ENCODE measurements around the gene PLCH2.

The PLCH2 gene

DNA sequence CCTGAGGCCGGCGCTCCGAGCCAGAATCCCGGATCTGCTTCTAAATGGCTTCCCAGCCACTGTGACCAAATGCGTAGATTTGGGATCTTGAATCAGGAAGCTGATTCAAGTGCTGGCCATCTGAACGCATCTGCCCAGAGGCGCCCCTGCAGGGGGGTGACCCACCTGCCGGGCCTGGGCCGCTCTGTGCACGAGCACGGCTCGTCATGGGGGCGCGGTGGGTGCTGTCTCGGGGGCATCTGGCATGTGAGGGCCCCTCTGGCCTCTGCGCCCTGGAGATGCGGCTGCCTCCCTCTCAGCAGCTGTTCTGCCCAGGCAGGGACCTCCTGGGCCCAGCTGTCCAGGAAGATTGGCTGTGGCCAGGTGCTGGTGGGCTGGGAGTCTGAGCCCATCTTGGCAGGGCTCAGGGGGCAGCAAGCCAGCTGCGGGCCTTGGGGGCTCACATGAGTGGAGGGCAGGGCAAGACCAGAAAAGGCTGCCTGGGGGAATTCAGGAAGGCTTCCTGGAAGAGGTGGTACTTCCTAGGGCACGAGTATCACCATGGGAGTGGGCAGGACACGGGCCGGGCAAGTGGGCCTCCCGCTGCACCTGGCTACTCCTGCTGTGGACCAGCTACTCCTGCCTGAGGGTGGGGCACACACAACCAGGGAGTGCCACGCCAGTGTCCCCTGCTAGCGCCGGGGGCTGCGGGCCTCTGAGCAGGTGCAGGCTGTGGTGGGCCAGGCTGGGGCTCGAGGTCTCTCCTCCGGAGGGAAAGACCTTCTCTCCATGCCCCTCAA is 25.1 kb downstream of the PLCH2 start:
- no peak for DNase-seq

DNA sequence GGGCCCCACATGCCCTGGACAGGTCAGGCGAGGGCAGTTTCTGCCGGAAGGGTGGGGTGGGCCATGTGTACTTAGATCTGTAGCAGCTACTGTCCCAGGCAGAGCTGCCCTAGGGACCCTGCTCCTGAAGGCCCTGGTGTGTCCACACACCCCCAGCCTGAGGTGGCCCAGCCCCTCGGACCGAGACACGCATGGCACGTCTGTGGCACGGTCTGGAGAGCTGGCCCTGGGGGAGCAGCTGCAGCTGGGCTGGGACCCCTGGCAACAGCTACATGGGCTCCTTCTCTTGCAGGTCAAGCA is 25.7 kb downstream of the PLCH2 start:
- DNase-seq: no peak

DNA sequence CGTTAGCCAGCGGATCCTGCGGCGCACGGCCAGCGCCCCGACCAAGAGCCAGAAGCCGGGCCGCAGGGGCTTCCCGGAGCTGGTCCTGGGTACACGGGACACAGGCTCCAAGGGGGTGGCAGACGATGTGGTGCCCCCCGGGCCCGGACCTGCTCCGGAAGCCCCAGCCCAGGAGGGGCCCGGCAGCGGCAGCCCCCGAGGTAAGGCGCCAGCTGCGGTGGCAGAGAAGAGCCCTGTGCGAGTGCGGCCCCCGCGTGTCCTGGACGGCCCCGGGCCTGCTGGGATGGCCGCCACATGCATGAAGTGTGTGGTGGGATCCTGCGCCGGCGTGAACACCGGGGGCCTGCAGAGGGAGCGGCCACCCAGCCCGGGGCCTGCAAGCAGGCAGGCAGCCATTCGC is 26.1 kb downstream of the PLCH2 start:
- DNase-seq: no peak

DNA sequence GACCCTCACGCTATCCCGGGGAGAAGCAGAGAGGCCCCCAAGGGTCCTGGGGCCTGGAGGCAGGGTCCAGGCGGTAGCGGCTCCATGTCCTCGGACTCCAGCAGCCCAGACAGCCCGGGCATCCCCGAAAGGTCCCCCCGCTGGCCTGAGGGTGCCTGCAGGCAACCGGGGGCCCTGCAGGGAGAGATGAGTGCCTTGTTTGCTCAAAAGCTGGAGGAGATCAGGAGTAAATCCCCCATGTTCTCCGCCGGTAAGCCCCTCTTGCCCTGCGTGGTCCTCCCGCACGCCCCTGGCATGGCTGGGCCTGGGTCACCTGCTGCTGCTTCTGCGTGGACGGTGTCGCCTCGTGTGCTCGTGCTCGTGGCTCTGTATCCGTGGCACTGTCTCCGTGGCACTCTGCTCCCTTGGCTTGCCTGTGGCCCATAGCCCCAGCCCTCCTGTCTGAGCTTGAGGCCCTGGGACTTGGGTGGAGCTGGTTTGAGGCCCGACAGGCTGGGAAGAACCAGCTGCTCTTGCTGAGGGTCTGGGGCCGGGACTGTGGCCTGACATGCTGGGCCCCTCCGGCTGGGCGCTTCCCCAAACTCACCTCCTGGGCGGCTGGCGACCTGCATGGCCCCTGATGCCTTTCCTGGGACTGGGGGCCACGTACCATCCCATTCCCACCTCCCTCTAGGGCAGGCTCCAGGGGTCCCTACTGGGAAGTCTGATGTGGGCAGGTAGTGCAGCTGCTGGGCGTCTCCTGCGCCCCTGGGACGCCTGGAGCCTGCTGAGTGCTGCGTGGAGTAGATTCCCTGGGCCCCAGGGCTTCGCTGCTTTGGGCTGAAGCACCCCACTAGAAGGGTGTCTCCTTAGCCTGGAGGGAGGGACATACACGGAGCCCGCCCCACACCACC is 26.8 kb downstream of the PLCH2 start:
- DNase-seq: no peak

DNA sequence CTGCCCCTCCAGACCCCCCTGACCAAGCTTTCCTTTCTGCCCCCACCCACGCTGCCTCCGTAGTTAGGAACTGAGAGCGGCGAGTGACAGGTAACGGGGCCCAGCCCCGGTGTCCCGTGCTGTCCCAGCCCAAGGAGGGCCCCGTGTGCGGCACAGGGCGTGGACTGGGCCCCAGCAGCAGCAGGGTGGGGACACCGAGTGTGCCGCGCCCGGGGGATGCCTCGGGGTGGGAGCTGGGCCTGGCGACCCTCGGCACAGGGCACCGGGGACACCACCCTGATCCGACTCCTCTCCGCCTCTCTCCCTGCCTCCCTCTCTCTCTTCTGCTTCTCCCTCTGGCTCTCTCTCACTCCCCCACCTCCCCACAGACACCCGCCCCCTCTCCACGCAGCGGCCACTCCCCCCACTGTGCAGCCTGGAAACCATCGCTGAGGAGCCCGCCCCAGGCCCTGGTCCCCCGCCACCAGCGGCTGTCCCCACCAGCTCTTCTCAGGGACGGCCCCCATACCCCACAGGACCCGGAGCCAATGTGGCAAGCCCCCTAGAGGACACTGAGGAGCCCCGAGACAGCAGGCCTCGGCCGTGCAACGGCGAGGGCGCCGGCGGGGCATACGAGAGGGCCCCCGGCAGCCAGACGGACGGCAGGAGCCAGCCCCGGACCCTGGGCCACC is 27.6 kb downstream of the PLCH2 start:
- DNase-seq: no peak

DNA sequence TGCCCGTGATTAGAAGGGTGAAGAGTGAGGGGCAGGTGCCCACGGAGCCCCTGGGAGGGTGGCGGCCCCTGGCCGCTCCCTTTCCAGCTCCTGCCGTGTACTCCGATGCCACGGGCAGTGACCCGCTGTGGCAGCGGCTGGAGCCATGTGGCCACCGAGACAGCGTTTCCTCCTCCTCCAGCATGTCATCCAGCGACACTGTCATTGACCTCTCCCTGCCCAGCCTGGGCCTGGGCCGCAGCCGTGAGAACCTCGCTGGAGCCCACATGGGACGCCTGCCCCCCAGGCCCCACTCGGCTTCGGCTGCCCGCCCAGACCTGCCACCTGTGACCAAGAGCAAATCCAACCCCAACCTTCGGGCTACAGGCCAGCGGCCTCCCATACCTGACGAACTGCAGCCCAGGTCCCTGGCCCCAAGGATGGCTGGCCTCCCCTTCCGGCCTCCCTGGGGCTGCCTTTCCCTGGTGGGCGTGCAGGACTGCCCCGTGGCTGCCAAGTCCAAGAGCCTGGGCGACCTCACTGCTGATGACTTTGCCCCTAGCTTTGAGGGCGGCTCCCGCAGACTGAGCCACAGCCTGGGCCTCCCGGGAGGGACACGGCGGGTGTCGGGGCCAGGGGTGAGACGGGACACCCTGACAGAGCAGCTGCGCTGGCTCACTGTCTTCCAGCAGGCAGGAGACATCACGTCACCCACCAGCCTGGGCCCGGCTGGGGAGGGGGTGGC is 28.3 kb downstream of the PLCH2 start:
- DNase-seq: no peak

DNA sequence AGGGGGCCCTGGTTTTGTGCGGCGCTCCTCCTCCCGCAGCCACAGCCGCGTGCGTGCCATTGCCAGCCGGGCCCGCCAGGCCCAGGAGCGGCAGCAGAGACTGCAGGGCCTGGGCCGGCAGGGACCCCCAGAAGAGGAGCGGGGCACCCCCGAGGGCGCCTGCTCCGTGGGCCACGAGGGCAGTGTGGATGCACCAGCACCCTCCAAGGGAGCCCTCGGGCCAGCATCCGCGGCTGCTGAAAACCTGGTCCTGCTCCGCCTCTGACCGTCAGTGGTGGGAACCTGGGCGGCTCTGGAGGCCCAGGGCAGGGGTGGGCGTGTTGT is 28.8 kb downstream of the PLCH2 start:
- DNase-seq: no peak

DNA sequence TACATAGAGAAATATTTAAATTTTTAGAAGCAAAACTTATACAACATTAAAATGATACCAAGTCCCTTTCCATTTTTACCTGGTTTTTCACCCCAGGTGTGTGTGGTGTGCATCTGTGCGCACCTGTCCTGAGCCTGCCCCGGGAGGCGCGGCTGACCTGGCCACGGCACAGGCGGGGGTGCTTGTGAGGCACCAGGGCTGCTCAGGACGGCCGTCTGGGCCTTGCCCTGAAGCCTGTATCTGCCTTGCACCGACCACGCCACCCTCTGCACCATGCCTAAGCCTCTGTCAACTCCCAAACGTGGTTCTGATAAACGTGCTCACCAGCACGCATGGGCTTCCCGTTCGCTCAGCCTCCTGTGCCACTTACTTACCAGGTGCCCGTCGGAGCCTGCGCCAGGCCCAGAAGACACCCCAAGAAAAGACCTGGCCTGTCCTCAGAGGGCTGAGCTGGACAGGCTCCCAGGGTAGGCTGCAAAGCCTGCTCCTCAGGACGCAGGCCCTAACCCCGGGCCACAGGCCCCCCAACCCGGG is 29.4 kb downstream of the PLCH2 start:
- DNase-seq: no peak

DNA sequence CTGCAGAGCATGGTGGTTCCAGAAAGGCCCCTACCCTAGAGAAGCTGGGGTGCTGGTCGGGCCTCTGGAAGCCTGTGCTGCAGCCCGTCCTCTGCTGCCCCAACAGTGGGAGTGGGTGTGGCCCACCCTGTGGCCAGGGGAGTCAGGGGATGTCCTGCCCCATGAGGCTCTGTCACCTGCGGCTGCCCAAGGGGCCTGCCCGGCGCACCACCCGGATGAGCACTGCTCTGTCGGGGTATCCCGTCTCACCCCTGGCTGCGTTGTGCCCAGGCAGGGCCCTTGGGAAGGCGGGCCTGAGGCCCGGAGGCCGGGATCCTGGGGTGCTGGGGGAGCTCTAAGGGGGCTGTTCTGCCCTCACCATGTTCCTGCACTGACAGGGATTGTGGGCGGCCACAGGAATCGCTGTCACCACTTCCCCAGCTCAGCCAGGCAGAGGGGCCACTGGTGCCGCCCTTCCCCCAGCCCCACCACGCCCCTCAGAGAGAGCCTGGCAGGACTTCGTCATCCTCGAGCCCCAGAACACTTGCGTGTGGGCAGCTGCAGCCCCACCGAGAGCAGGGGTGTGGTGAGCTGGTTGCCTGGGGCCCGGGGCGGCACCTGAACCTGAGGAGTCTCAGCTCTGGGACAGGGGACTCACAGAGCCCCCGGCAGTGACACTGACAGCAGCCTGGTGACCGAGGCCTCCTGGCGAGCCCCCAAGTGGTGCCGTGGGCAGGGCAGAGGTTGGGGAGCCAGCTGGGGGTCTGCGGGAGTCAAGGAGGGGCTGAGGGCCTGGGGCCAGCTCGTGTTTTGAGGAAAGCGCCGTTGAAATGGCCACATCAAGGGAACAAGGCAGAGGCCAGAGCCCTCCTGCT is 30.1 kb downstream of the PLCH2 start:
- DNase-seq: no peak

DNA sequence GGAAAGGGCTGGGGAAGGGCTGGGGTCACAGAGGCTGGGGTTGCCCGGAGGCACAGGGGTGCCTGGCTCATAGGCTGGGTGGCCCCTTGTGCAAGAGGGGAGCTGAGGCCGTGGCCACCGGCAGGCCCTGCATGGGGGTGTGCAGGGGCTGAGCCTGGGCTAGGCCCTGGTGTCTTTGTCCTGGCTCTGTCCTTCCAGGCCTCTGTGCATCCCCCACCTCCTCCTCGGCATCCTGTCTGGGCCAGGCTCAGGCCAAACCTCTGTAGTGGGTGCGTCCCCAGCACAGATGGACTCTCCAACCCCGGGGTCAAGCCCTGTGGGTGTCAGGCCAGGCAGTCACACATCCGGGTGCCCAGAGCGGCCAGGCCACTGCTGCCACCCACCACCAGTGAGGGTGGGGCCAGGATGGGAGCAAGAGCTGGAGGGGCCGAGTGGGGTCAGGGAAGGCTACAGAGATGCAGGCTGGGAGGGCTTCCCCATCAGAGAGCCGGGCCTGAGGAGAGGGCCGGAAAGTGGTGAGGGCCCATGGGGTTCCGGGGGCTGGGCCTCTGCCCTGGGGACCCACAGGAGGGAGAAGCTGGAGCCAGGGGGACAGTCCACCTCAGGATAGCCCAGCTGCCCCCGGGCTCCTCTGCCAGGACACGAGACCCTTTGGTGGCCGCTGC is 30.9 kb downstream of the PLCH2 start:
- DNase-seq: no peak

DNA sequence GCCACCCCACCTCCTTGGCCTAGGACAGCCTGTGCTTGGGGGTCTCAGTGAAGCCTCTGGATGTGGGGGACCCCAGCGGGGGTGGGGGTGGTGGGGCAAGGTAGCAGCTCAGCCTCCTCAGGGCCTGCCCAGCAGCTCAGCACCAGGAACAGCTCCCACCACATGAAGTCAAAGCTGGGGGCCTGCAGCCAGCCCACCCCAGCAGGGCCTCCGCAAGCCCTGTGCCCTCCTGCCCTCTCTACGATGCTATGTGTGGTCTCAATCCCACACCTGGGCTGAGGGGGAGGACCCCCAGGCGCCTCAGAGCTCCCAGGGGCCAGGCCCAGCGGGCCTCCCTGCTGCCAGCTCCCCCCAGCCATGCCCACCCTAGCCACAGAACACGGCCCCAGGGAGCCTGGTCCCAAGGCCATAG is 31.7 kb downstream of the PLCH2 start:
- no peak for DNase-seq

DNA sequence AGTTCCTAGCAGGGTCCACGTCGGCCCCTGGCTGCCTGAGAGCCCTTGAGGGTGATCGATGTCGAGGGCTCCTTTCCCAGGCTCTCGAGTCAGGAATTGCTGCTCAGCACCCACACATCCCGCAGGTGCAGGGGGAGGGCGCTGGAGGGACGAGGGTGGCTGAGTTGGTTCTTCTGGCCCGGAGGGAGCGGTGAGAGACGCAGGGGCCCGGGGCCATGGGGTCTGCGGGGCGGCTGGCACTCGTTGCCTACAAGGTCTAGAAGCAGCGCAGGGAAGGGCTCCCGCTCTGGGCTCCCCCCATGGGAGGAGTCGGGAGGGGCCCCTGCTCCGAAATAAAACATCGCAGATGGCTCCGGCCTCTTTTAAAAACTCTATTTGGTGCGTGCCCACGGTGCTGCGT is 32.1 kb downstream of the PLCH2 start:
- no peak for DNase-seq

DNA sequence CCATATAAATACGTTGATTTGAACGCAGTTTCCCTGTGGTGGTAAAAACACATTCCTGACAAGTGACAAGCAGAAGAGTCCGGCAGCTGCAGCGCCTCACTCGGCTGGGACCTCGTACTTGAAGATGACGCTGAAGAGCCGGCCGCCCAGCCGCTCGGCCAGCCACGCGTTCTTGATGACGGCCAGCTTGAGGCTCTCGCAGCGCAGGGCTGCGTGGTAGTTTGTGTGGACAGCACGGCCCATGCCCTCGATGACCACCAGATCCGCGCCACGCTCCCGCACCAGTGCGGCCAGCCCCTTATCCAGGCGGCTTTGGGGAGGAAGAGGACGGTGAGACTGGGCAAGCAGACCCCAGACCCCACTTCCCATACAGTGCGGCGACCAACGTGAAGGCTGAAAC is 32.7 kb downstream of the PLCH2 start:
- no peak for DNase-seq

DNA sequence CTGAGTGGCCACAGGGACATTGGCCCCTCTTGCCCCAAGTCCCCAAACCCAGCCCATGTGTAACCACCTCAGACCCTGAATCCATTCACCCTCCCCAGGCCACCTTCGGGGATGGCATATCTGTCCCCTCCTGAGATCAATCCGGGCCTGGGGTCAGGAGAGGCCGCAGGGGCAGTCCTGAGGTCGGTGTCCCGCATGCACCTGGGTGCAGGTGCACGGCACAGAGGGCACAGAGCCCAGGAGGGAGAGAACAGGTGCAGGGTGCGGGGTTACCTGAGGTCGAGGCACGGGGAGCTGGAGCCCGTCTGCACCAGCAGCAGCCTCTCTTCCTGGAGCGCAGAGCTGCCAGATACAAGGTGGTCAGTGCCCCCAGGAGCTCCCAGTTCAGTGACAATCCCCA is 33.5 kb downstream of the PLCH2 start:
- DNase-seq: no peak

DNA sequence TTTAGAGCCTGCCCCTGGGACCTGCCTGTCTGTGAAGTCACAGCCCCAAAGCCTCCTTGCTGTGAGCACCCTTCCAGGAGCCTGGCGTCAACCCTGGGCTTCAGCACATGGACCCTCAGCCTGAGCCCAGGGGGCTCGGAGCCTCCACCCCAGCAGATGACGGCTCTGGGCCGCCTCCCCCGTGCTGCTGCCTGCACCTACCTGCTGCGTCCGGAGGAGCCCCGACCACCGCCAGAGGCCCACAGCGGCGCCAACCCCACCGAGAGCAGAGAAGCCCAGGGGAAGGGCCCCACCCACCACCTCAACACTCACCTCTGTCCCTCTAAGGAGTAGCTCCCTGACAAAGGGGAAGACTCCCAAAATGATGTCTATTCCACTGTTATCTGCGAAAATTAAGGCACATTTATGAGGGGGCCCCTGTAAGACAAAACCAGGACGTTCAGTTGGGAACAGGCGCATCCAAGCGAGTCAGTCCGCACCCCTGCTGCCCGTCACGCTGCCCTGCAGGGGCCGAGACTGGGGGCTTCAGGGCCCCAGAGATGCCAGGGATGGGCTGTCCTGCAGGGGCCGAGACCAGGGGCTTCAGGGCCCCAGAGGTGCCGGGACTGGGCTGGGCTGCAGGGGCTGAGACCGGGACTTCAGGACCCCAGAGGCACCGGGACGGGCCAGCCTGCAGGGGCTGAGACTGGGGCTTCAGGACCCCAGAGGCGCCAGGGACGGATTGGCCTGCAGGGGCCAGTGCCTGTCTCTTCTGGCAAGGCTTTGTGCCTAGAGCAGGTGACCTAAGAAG is 34.5 kb downstream of the PLCH2 start:
- no peak for DNase-seq

DNA sequence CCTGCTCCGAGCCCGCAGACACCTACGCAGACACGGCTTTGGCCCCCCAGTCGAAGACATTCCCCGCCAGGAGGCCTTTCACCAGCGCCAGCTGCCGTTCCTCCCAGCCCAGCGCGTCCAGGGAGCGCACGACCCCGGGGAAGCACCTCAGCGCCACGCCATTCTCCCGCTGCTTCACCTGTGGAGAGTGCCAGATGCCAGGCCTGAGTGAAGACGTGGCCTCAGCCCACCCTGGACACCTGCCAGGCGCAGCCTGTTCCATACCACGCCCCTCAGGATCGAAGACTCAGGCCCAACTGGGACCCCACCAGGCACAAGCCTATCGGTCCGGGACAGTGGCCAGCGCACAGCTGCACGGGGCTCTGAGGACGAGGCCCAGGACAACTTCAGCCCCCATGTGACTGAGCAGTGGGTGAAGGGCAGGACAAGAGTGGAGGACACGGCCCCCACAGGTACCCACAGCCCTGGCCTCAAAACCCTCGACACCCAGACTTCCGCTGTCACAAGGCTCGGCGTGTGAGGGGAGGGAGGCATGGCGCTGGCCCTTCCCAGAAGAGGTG is 36.9 kb downstream of the PLCH2 start:
- no peak for DNase-seq

DNA sequence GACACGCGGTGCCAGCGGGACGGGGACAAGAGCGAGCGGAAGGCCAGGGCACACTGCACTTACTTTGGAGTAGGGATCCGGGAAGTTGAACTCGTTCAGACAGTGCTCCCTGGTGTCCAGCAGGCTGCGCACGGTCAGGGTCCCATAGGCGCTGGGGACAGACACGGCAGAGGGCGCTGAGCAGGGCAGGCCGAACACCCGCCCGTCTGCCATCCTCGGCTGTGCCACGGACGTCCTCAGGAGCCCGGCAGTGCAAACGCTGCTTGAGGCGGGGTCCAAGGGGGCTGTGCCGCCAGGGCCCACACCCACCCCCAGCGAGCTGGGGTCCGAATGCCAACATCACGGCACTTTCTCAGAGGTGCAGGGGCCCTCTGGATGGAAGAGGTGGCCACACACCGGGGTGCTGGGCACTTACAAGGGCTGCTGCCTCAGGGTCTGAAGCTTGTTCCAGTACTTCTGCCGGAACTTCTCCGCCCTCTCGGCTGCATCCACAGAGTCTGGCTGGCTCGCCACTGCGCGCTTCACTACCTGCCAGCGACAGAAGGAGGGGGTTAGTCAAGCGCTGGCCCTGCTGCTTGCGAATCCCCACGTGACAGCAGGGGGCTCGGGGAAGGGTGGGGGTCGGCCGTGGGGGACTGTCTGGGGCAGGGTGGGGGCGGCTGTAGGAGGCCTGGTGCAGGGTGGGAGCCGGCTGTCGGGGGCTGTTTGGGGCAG is 38.0 kb downstream of the PLCH2 start:
- DNase-seq: no peak

DNA sequence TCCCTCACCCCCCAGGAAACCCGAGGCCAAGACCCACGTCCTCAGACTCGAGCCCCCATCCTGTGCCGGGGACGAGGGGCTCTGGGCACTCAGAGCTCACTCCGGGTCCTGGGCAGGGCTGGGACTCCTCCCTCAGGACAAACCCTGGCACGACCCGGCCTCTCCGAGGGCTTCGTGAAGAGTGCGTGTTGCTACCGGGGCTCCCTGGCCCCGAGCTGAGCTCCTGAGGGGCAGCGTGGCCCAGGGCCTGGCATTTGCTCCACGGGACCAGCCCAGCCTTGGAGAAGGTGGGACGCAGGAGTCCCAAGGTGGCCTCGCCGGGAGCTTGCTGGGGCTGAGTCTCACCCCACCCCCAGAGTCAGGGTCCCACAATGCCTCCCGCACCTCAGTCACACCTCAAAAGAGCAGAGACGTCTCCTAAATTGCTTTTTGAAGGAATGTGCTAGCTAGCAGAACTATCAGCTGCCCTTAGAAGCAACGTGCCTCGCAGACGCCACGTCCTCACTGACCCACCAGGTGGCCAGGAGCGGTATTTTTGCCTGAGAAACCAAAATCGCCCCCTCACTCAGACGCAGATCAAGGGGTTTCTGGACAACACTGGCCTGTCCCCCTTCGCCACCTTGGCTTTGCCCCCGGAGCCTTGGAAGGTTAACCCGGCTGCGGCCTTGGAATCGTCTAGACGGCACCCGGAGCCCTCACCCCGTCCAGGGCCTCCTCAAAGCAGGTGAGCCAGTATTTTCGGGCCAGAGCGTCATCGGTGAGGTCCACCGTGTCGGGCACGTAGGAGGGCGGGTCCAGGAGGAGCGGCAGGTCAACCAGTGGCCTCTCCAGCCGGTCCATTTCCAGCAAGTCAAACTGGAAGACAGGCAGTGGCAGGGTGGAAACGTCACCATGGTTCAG is 39.0 kb downstream of the PLCH2 start:
- DNase-seq: no peak

DNA sequence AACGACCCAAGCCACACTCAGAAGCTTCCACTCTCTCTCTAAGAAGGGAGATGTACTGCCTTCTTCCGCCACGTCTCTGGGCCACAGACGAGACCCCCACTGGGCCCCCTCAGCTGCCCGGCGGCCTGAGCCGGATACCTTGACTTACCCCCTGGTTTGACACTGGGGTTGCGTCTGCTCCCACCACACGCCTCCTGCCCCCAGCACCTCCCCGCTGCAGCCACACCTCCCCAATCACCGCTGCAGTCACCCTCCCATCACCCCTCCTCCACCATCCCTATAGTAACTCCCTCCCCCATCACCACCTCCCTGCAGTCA is 39.6 kb downstream of the PLCH2 start:
- DNase-seq: no peak
